Fibroblast of pulmonary artery (primary cell): ENCODE data around the gene FAM185A.

ENCODE experiments used
- DNase-seq: peaks from one replicate; pipeline ENCODE4 v3.0.0-alpha.2; 2010; ENCODE audit warnings: low read depth
- H3K4me3 ChIP-seq: replicated peaks from 2 replicates; pipeline ENCODE4 v1.5.1; 2011; ENCODE audit warnings: low read depth, mild to moderate bottlenecking, control low read depth, low read length, moderate library complexity
- TF ChIP-seq, protein P1 (sequence below): IDR thresholded peaks from 2 replicates; pipeline ENCODE4 v1.5.1; 2011; ENCODE audit warnings: mild to moderate bottlenecking, control low read depth, low read length, inconsistent platforms; ENCODE audit errors: missing control alignments

Gene FAM185A

DNA sequence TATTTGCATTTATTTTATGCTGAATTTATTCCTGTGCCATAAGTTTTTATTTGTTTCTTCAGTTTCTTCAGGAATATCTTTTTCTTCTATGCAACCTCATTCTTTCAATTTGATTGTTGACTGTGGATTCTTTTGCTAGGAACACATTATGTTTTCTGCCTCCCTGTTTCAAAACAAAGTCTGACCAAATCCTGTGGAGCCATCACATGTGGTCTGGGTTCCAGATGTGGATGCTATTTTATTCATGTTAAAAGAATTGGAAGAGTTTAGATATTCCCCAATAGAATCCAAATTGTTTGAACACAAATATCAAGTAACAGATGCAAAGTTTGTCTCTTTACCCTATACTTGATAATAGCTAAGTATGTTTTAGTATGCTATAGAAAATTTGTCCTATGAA is 107.2 kb downstream of the FAM185A start:
- H3K4me3 ChIP-seq: no peak overlapping the region
- DNase-seq: no peak
- TF ChIP-seq, protein P1, sequence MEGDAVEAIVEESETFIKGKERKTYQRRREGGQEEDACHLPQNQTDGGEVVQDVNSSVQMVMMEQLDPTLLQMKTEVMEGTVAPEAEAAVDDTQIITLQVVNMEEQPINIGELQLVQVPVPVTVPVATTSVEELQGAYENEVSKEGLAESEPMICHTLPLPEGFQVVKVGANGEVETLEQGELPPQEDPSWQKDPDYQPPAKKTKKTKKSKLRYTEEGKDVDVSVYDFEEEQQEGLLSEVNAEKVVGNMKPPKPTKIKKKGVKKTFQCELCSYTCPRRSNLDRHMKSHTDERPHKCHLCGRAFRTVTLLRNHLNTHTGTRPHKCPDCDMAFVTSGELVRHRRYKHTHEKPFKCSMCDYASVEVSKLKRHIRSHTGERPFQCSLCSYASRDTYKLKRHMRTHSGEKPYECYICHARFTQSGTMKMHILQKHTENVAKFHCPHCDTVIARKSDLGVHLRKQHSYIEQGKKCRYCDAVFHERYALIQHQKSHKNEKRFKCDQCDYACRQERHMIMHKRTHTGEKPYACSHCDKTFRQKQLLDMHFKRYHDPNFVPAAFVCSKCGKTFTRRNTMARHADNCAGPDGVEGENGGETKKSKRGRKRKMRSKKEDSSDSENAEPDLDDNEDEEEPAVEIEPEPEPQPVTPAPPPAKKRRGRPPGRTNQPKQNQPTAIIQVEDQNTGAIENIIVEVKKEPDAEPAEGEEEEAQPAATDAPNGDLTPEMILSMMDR: no peak
